GM21381 (cell line): Measurements from ENCODE around the gene SLCO3A1.

Experiments used
- ATAC-seq: cut with Tn5 transposase; IDR thresholded peaks from one replicate; pipeline ENCODE4 v1.9.1; 2021; ENCODE audit warnings: mild to moderate bottlenecking, moderate library complexity; ENCODE audit not compliant: unreplicated experiment

The SLCO3A1 gene

GRCh38 chr15:91936927-91937326 lies 83.4 kb downstream of the SLCO3A1 start:
- no peak for ATAC-seq

DNA sequence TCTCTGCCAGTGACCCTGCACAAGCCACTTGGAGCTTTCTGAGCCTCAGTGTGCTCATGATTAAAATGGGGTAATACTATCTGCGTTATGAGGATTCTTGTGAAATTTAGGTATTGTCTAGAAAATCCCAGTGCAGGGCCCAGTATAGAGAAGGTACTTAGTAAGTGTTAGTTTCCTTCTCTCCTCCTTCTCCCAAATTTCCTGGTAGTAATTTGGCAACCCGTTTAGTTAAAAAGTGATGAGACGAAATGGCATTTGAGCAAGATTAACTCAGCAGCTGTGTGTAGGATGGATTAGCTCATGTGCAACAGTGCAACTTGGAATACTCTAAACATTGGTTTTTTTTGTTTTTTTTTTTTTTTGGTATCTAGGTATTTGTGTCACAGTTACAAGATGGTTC lies 84.6 kb downstream of the SLCO3A1 start:
- ATAC-seq: no peak

GRCh38 chr15:91939403-91939831 lies 85.9 kb downstream of the SLCO3A1 start:
- no peak for ATAC-seq

- ATAC-seq: no peak
Observed at GRCh38 chr15:91940496-91941381, 87.2 kb downstream of the SLCO3A1 start.

DNA sequence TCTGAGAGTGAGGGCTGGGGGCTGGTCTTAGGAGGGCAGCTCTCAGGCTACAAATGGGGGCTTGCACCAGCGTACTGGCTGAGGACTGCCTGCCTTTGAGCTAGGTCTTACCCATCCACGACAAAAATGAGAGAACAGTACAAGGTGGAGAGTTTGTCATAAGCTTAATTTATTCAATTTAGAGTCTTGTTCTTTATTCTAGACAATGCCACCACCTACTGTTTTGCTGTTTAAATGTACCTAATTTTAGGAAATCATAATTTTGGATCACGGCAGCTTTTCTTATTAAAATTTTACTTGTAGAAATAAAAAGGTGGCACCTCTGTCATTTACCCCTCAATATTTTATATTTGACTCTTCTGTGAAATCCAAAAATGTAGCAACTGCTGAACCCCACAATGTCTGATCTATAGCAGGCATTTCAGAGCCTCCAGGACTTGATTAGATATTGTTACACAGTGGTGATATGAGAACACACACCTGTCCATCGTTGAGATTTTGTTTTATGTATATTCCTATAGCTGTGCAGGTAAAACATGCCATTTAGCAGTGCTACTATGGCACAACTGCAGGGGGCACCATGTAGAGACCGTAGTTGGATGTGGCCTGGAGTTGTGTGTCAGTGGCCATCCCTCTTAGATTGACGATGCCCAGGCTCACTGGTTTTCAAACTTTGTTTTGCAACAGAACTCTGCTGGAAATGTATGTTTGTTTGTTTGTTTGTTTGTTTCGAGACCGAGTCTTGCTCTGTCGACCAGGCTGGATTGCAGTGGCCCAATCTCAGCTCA lies 88.6 kb downstream of the SLCO3A1 start:
- no peak for ATAC-seq

- ATAC-seq: no peak
Observed at GRCh38 chr15:91942720-91943394, 89.3 kb downstream of the SLCO3A1 start.

DNA sequence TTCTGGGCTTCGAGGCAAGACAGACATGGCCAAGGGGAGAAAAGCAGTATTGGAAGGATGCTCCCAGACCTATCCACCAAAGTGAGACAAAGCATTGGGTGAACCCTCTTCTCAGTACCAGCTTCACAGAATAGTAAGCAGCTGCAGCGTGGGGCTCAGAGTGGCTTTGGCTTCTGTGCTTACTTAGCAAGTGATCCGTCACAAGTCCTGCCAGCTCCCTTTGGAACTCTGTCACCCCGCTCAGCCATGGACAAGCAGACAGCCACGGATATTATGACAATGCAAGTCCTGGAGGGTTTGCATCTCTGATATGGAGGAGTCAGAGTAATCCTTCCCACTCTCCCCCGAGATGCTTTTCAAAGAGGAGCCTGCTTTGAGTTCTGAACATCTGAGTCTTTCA lies 90.8 kb downstream of the SLCO3A1 start:
- no peak for ATAC-seq

DNA sequence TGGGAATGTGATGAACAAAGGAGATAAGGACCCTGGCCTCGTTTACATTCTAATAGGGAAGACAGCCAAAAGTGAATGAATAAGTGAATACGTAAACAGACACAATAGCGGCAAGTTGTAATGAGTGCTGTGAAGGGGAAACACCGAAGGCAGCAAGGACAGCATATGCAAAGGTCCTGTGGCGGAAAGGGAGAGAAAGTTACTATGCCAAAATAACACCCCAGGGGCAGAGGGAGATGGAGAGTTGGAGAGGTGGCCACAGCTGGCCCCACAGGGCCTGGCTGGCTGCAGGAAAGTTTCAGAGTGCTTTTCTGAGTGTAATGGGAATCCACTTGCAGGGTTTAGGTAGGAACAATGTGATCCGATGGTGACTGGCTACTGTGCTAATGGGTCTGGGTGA lies 91.9 kb downstream of the SLCO3A1 start:
- ATAC-seq: no peak

GRCh38 chr15:91946075-91946474 lies 92.6 kb downstream of the SLCO3A1 start:
- no peak for ATAC-seq

DNA sequence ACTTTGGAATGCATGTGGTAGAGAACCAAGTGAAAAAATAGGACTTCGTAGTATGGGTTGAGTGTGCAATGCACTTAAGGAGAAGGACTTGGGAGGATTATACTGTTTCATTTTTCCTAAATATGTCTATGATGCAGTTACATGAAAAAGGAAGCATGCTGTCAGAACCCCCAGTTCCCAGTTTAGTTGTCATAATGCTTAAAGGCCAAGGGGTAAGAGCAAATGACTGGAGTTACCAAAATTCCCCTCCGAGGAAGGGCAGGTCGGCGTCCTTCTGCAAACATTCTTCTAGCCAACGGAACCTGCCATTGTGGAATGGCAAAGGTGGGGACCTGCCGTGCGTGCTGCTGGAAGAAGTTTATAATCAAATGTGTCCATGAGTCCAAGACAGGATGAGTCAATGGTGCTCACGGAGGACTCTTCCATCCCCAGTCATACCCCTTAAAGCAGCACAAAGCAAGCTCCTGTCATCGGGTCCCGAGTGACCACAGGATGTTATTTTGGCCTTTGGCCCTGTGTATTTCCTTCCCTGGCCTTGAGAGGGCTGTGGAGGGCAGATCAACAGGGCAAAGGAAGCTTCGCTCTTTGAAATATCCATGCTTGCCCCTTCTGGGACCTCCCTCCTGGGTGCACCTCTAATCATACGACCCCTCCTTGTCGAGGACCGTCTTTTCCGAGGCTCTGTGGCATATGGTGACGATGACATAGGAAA lies 93.2 kb downstream of the SLCO3A1 start:
- ATAC-seq: no peak

GRCh38 chr15:91947293-91947679 lies 93.8 kb downstream of the SLCO3A1 start:
- no peak for ATAC-seq

DNA sequence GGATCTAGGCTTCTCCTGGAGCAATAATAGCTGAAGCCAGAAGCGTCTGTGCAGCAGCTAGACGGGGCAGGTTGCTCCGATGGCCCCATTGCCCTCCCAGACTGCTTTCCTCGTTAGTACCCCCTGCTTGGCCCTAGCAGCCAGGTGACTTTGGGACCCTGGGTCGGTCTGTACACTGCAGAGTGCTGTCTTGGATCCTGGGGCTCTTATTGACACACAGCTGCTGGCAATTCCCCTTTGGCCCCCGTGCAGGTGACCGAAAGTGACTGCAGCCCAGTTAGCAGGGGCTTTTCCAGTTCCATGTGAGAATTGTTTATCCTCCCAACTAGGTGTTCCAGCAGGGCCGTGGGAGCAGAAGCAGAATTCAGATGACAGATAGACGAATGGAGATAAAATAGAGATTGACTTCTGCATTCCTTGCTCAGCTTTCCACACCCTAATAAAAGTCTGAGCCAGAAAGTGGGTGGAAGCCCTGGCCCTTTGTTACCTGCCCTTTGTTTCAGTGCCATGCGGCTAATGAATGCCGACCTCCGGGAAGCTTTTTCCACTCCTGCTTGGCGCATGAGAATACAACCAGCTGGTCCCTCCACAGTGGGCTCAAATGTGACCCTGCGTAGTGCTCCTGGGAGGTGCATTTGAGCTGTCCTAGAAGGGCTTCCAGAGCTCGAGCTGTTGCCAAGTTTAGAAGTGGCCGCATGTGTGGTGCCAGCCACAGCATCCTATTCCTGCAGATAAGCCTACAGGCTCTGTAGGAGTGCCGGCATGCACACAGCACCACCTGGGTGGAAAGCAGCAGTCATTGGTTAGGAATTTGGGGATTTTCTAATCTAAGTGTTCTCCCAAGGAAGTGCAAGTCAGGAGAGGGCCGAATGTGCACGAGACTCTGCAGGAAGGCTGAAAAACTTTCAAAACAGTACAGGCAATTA lies 94.4 kb downstream of the SLCO3A1 start:
- no peak for ATAC-seq

DNA sequence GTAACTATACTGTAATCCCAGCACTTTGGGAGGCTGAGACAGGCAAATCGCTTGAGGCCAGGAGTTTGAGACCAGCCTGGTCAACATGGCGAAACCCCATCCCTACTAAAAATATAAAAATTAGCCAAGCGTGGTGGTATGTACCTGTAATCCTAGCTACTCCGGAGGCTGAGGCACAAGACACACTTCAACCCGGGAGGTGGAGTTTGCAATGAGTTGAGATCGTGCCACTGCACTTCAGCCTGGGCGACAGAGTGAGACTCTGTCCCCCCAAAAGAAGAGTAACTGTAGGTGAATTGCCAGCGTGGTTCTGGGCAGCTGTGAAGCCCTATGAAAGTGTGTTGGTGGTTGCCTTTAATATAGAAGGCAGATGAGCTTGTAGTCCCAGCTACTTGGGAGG lies 95.9 kb downstream of the SLCO3A1 start:
- ATAC-seq: no peak

- ATAC-seq: no peak
Observed at GRCh38 chr15:91950054-91950453, 96.5 kb downstream of the SLCO3A1 start.

- ATAC-seq: no peak
Observed at GRCh38 chr15:91950631-91951329, 97.3 kb downstream of the SLCO3A1 start.

GRCh38 chr15:91952216-91952615 lies 98.7 kb downstream of the SLCO3A1 start:
- no peak for ATAC-seq

- no peak for ATAC-seq
Observed at GRCh38 chr15:91953432-91953831, 99.9 kb downstream of the SLCO3A1 start.

DNA sequence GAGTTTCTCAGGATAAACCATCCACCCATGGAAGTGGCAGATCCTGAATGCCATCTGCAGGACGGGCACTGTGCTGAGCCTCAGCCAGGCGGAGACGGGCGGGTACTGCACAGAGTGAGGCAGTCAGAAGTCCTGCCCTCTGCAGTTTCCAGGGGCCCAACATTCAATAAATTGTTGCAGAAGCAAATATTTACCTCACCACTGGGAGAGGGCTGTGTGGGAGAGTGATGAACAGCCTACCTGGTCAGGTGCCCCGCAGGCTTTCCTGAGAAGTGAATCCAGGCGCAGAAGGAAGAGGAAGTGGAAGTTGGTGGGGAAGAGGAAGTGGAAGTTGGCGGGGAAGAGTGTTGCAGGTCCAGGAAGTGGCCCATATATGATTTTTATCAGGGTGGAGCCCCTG lies 100.8 kb downstream of the SLCO3A1 start:
- ATAC-seq: no peak

DNA sequence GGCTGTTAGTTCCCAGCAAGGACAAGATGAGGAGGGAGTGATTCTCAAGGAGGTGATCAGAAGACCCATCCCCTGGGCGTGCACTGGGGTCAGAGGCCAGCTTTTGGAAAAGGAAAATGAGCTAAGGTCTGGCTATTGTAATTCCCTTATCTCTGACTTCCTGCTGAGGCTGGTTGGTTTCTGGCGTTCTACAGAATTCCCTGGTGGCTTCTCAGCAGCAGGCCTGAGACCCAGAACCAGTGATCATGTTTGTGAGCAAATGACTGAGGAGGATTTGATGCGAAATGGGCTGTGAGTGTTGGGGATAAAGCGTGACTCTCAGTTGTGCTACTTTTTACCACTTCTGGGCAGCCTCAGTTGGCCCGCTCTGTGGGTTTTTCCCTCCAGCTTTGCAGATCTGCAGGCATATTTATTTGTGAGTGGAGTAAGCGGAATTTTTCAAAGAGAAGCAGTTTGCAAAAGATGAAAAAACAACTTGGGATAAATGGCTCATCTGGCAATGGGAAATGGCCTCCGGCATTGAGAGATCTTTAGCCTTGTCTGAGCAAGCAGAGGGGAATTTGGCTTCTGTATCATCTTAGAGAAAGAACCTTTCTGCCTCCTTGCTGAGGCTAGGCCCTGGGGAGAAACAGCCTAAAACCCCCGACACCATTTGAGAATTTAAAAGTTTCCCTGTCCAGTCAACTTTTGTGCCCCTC lies 102.7 kb downstream of the SLCO3A1 start:
- no peak for ATAC-seq
